ENCODE measurements around the gene IRS1.

DNA sequence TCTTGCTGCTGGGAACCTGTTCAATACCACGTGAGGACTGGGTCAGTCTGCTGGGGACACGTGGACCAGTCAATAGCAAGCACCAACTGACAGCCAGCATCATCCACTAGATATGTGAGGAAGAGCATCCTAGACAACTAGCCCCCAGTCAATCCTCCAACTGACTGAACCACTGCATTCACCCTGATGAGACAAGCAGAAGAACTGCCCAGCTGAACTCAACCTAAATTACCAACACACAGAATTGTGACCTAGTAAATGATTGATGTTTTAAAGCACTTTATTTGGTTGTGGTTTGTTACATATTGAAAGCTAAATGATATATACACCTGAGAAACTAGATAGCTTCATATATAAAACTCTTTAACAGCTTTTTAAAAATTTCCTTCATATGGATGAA, 15.7 kb downstream of the IRS1 start:
- TF ChIP-seq, protein P1, sequence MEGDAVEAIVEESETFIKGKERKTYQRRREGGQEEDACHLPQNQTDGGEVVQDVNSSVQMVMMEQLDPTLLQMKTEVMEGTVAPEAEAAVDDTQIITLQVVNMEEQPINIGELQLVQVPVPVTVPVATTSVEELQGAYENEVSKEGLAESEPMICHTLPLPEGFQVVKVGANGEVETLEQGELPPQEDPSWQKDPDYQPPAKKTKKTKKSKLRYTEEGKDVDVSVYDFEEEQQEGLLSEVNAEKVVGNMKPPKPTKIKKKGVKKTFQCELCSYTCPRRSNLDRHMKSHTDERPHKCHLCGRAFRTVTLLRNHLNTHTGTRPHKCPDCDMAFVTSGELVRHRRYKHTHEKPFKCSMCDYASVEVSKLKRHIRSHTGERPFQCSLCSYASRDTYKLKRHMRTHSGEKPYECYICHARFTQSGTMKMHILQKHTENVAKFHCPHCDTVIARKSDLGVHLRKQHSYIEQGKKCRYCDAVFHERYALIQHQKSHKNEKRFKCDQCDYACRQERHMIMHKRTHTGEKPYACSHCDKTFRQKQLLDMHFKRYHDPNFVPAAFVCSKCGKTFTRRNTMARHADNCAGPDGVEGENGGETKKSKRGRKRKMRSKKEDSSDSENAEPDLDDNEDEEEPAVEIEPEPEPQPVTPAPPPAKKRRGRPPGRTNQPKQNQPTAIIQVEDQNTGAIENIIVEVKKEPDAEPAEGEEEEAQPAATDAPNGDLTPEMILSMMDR (conservative IDR thresholded peaks at IDR 0.05), result no peak
- no peak for TF ChIP-seq ZFX (IDR thresholded peaks at IDR 0.05)

Data from C4-2B (cell line).